Right hindlimb (tissue), 1 donor: ENCODE measurements around the gene SACS.
"Not testable (repeated sequence)": the region's sequence is repeated elsewhere in the genome, so short reads cannot be mapped to it uniquely, and the experiment has no call there.

Experiments
- DNase-seq: peaks from one replicate; pipeline ENCODE4 v3.0.0-alpha.2; 2018

Gene SACS

DNA sequence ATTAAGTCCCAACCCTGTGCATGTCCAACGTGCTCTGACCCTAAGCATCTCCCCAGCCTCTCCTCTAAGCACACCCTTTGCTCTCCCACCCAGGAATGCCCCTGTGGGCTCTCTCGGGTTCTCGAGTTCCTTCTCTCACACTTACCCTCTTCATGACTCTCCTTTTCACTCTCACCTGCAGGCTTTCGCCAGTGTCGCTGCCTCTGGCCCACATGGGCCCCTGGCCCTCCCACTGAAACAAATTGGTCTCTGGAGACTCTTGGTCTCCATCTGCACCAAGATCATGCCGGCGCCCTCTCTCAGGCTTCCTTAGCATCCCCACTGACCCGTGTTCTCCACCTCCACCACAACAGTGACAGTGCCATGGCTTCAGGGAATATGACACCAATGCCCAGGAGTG lies 19.6 kb upstream of the SACS start:
- no peak for DNase-seq

DNA sequence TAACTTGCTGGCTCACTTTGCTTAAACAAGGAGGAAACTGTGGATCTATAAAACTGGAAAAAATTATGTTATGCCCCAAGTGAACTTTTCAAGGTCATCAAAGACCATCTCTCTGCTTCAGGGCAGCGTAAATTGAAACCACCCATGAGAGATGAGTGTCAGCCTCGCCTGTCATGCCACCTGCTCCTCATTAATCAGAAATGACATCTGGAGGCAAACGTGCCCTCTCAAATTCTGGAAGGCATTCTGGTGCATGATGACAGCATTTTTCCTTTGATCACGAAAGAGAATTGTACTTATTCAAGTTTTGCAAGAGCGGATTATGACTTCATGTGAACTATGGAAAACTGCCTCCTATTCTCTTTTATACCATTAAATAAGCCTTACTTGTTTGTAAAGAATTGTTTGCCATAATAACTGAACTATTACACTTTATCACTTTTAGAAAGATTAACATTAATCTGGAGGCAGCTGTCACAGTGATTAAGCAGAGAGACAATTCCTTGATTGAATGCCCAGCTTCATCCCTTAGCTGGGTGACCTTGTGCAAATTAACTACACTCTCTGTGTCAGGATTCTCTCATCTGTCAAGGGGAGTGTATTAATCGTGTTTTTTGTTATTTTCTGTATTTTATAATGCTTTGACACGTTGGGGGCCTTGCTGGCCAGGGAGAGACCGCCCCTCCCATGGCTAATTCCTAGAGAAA lies 17.0 kb upstream of the SACS start:
- DNase-seq, result peak; percentile 76

DNA sequence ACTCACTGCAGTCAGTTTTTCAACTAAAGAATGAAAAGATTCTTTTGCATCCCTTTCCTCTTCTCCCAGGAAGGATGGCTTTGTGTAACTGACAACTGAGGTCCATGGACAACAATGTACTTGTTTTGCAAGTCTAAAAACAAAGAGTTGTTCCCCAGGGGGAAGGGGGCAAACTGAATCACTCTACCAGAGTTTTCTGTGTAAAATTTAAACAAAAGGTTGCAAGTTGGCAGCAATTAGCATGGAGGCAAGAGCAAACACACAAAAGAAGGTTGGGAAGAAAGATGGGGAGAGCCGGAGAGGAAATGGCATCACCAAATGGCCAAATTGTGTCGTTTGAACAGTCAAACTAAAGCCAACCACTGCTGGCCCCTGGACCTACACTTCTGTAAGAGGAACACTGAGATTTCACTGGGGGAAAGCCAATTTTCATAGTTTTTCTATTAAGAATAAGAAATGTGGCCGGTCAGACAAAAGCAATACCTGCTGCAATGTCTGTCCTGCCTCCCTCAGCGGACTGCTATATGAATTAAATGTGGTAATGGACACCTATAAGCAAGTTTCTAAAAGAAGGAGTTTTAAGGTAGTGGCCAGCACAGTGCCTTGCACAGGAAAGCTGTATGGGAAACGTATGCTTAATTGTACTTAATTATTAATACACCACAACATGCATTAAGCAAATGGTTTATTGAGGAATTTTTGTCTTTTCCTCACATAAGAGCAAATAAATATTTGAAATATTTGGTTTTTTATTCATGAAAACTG lies 16.1 kb upstream of the SACS start:
- DNase-seq, result no peak

DNA sequence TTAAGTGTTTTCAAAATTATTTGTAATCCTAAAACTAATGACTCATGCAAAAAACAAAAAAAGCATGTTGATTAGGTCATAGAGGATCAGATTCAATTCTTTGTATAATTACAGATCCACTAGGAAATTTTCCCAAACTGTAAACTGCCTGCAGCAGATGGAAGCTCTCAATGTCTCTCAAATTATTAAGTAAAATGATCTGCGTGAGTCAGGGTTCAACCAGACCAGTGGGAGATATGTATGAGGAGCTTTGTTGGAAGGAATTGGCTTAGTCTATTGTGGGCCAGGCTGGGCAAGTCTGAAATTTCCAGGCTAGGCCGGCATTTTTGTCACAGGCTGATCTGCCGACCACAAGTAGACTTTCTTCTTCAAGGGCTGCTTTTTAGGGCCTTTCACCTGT lies 14.4 kb upstream of the SACS start:
- DNase-seq, result peak; percentile 45

DNA sequence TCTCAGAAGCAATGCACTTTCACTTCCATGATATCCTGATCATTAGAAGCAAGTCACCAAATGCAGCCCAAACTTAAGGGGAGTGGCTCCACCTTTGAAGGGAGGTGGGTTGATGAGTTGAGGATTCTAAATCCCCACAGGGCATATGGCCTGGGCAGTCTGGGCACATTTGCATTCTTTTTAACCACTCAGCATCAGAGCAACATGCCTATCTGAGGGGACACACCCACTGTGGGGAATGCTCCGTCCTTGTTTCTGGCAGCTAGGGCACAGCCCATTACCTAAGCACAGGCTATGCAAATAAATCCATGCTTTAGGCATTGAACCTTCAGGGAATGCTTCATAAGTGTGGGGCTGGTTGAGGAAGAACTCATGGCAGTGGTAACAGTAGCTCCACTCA lies 12.3 kb upstream of the SACS start:
- no peak for DNase-seq

DNA sequence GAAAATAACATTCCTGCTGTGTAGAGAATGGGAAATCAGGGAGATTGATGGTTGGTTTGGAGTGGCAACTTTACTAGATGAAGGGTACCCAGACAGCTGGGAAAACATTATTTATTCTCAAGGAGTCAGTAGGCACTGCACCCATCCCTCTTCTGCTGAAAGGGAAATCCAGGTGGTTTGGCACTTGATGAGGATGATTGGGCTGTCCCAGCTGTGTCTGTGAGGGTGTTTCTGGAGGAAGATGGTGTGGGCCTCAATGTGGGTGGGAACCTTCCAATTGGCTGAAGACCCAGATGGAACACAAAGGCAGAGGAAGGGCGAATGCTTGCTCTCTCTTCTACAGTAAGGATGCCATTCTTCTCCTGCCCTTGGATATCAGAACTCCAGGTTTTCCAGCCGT lies 10.4 kb upstream of the SACS start:
- DNase-seq, result no peak

DNA sequence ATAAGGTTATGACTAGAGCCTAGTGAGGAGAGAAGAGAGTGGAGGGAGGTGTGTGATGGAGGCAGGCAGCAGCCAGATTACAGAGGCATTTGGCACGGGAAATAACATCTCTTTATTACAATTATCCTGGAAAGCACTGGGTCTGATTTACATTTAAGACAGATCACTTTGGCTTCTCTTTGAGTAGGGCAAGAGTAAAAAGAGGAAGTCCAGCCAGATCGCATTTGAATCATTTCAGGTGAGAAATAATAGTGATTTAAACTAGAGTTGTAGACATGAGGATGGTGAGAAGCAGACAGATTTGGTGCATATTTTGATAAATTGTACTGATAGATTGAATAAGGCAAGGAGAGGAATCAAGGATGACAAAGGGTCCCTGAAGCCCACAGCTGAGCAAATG lies 9.6 kb upstream of the SACS start:
- DNase-seq, result no peak

DNA sequence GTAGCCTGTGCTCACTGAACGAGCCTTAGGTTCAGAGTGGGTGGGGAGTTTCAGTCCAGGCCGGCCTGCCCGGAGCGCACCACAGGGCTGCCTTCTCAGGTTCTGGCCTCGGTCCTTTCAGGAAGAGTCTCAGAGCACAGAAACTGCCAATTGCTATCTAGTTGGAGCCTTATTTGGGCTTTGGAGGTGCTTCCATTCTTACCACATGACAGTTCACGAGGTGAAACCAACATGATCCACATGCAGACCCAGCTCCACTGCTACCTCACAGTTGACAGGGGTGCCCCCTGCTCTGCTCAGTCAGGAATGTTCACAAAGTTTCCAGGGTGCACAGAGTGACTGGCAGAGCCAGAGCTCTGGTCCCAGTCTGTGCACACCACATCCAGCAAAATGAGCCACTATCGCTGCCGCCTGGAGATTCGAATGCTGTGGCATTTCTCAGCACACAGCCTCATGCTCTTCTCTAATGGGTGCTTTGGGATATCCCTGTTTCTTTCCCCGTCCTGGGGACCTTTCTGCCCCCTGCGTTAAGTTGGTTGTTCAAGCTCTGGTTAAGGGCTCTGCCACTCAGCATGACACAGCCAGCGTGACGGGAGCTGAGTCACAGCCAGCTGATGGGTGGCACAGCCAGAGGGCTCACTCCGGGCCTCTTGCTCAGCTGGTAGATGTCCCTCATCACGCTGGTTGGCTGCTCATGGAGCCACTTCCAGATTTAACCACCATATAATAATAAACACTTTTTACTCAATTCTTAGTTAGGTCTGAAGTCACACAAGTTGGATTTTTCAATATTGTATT lies 7.5 kb upstream of the SACS start:
- no peak for DNase-seq

DNA sequence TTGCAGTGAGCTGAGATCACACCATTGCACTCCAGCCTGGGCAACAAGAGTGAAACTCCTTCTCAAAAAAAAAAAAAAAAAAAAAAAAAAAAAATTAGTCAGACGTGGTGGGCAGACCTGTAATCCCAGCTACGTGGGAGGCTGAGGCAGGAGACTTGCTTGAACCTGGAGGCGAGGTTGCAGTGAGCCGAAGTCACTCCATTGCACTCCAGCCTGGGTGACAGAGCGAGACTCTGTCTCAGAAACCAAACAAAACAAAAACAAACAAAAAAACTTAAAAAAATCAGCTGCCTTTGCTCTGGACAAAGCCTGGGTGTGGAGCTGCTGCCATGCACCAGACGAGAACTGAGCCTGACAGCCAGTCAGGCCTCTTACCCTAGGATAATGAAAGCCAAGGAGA lies 6.8 kb upstream of the SACS start:
- not testable (repeated sequence) for DNase-seq

DNA sequence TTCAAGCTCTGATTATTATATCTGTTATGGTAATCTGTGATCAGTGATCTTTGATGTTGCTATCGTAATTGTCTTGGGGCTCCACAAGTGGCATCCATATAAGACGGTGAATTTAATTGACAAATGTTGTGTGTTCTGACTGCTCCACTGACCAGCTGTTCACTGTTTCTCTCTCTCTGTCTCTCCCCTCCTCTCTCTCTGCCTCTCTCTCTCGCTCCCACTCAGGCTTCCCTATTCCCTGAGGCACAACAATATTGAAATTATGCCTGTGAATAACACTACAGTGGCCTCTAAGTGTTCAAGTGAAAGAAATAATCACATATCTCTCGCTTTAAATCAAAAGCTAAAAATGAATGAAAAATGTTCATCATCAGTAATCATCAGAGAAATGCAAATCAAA lies 4.4 kb upstream of the SACS start:
- no peak for DNase-seq

DNA sequence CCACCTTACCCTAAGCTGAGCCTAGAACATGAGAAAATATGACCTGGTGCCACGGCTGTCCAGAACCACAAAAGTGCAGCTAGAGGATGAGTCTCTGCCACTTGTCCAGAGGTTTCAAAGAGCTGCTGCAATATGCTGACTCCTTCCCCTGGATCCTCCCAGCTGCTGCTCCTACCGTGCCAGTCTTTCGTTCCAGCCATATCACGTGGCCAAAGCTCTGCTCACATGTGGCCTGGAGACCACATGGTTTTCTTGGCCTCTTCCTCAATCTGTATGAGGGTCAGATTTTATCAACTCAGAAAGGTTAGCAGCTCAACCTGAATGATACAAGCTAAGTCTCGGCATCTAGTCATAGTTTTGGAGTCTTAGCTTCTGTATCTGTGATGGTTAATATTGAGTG lies 3.2 kb upstream of the SACS start:
- DNase-seq, result peak; percentile 48

DNA sequence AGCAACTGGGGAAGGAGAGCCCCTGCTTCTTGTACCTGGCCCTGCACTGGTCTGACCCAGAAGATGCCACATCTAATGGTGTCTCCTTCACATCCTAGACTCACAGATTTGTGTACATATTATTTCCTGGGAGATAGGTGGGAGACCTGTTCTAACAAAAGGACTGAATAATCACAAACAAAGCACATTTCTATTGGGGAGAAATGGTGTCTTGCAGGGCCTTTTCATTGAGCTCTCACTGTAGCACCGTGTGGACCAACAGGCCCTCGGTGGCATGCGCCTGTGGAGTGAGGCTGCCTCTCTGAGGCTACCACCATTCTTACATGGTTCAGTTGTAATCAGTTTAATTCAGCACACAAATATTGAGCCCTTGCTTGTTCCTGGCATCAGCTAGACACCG lies 989 bp upstream of the SACS start:
- no peak for DNase-seq

DNA sequence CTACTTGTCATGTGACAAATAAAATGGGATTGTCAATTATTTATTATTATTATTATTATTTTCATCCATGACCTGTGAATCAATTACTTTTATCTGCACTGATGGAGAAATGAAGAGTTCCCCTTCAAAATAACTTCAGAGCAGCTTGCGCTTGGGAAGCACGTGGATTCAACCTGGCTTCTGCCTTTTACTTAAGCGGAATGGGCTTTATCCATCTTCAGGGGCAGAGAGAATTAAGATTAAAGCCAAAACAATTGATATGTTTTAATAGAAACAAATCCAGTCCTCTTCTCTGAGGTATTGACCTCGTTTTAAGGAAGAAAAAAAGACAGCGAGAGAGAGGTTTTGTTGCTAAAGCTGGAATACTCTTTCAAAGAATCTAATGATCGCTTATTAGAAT lies 876 bp downstream of the SACS start:
- no peak for DNase-seq

DNA sequence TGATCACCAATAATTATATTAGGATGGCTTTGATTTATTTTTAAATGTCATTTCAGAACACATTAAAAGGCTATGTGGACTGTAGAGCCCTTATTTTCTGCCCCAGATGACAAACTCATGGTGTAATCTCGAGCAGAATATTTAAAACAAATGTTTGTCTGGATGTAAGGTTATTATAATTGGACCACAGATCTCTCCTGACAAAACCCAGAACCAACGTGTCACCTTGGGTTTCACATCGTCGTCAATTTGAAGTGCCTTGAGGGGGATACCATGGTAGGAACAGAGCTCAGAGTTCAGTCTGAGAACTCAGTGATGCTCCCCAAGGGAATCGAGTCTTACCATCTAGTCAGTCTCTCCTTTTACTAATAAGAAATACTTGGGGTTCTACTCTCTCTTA lies 2.8 kb downstream of the SACS start:
- DNase-seq, result no peak

DNA sequence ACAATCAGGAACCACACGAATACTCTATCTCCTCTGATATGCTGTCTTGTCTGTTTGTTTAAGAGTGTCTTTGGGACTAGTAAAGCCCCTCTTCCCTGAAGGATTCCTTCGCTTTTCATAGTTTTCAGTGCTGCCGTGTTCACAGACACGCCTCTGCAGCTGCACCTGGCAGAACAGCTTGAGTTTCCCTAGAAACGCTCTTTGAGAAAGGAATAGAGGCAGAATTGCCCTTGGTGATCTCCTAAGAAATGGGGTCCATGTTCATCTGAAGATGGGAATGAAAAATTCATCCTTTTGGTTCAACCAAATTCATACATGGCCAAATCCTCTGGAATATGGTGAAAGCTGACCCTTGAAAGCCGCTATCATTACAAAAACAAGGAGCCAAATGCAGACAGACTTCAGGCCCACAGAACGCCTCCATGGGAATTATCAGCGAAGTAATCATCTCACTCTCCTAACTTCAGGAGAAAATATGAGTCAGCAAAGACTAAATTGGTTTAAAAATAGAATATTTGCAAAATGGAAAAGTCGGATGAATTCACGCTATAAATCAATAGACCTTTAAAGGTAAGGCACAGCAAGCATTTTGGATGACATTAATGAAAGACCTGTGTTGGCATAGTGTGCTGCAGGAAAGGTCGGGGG lies 5.5 kb downstream of the SACS start:
- DNase-seq, result no peak

DNA sequence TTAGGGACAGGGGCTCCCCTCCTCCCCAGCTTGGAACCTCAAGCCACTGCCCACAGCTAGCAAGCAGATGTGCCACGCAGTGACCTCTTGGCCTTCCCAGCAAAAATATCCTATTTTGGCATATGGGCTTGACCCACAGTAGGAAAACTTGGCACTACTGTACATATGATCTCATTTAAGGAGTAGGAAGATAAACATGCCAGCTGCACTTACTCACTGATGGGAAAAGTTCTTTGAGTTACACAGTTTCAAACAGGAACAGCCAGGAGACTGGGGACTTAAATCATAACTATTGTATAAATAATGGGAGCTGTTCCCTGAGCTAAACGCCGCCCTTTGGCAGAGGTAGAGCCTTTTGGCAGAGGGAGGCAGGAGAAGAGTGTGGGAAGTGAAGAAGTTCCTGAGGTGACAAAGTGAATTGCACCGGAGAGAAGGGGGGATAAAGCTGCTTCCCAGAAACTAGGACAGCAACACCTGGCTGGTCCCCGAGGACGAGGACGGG lies 6.1 kb downstream of the SACS start:
- peak; percentile 63 for DNase-seq

DNA sequence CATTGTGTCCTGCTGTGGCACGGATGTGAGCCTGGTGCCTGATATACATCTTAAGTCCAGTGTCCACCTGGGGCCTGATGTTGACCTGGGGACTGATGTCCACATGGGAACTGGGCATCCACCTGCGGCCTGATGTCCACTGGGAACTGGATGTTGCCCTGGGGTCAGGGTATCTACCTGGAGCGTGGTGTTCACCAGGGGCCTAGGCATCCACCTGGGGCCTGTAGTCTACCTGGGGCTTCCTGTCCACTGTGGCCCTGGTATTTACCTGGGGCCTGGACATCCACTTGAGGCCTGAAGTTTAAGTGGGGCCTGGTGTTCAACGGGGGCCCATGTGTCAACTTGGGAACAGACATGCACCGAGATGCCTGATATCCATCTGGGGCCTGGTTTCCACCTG lies 11.9 kb downstream of the SACS start:
- DNase-seq, result no peak

DNA sequence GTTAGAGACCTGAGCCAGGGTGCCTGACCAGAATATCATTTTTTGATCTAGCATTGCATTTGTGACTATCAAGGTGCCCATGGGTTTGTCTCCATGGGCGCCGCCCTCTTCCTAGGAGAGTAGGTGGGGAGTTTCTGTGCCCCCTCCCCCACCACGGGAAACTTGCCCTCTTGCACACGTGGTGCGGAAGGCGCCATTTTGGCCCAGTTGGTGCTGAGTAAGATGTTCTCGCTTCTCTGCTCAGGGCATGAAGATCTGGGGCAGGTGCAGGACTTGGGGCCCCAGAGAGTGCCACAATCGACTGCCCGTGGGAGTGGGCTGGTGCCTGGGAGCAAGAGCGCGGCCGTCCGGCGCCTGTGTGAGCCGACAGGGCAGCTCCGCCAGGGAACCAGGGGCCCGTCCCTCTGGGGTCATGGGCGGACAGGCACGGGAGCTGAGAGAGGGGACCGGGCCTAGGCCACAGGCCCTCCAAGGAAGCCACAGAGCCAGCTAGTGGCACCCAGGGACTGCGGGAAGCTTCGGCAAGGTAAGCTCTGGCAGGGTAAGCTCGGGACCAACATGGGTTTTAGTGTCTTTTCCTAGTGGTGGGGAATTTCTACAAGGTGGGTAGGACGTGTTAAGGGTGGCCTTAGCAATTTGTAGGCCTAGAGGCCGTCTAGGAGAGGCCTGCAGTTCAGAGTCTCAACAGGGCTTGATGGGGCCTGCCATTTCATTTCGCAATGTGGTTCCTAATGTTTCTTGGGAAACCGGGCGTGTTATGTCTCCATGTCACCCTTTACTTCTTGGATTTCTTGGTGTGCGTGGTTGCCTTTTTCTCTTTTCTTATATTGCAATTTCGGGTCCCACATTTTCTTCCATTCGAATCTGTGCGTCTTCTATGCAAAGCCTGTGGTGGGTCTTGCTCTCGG lies 14.5 kb downstream of the SACS start:
- no peak for DNase-seq

DNA sequence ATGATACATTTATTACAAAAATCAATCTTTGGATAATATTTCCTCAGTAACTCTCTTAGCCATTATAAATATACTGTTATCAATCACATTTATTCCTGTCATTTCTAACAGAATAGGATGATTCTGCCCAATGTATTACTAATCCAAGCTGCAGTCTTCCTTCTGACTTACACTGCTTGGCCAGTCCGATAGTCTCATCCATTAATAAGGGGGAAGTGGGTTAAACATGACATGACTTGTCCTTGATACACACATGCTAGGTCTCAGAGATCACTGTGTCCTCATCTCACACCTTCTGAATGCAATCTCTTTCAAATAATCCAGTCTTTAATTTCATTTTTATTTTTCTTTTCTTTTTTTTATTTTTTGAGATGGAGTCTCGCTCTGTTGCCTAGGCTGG lies 18.8 kb downstream of the SACS start:
- DNase-seq, result no peak

DNA sequence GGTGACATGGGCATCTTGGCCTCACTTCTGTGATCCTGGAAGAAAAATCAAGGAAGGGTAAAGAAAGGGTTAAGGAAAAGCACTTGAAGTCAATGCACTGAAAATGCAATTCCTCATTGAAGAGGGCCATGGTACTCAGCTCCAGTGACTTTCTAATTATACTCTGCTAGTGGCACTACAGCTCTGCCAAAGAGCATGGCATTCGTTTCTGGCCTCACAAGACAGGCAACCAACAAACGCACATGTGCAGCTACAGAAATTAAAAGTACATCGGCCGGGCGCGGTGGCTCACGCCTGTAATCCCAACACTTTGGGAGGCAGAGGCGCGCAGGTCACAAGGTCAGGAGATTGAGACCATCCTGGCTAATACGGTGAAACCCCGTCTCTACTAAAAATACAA lies 21.8 kb downstream of the SACS start:
- DNase-seq, result no peak

DNA sequence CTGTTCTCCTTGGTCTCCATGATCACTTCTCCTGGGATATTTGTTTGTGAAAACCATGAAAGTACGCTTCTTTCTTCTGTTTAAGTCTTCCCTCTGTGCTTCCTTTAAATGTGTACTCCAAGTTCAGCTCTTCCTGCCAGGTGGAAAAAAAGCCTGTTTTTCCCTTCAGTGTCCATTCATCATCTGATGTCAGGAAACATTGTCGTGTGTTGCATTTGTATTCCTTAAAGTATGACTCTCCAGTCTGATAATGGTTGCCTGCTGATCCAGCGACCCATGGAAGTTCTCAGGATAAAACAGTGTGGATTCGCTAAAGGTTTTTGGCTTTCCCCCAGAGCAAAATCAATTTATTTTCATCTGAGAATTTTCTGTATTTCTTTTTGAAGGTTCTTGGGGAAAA lies 22.3 kb downstream of the SACS start:
- no peak for DNase-seq

DNA sequence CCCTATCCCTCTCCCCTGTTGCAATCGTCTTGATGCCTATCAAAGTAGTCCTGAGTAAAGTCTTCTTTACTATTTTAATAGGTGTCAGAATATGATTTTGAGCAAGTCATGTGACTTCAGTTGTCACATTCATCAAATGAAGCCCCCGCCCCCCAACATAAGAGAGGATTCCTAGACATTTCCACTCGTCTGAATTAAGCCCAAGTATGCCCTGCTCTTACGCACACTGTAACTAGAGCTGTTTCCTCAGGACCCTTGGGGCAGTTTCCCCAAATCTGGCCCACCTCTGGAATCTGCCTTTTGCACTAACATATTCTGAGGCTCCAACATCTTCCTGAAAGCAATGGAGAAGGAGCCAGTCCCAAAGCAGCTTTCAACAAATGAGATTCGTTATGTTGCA lies 25.5 kb downstream of the SACS start:
- DNase-seq, result no peak
